Panc1 (cell line): Measurements from ENCODE around the gene CSK. TPM values are rescaled to one million over a fixed set of nuclear protein-coding genes. Genes with fewer than 3 reads are reported as not detected.

Experiments
- ATAC-seq: fragments of 200-7000 bp; cut with Tn5 transposase; 2 replicates; pipeline ENCODE4 v1.9.1; 2020; ENCODE audit warnings: mild to moderate bottlenecking, moderate library complexity
- BruUV-seq: library from RNA; stranded (reverse); fragments of 400-500 nt; replicated peaks from 2 replicates; lab custom pipeline; 2021; lab: Mats Ljungman, UMichigan
- CTCF ChIA-PET: fragments of 300-600 bp; sonication (Branson Sonifier 250); formaldehyde crosslinking; loops from one replicate; lab custom pipeline; 2022; ENCODE audit warnings: antibody characterized with exemption; lab: Charles Lee
- POLR2A ChIA-PET: fragments of 300-600 bp; sonication (Branson Sonifier 250); formaldehyde crosslinking; loops from one replicate; lab custom pipeline; 2022; ENCODE audit warnings: antibody characterized with exemption; lab: Charles Lee
- DNase-seq: peaks from one replicate; pipeline ENCODE4 v3.0.0-alpha.2; 2010; ENCODE audit warnings: low read depth, low spot score
- H3K27ac ChIP-seq: 2 replicates; pipeline ENCODE4 v1.5.1; 2011; ENCODE audit warnings: mild to moderate bottlenecking, low read length, inconsistent platforms
- H3K27me3 ChIP-seq: fragments of 200-500 bp; sonication (Bioruptor generic); 2 replicates; pipeline ENCODE4 v1.6.0; 2014; ENCODE audit warnings: low read length, inconsistent platforms; ENCODE audit not compliant: control insufficient read depth, insufficient read depth
- H3K36me3 ChIP-seq: fragments of 200-500 bp; sonication (Bioruptor generic); 2 replicates; pipeline ENCODE4 v1.5.1; 2014; ENCODE audit warnings: inconsistent platforms, mild to moderate bottlenecking, low read length, moderate library complexity; ENCODE audit not compliant: control insufficient read depth, insufficient read depth
- H3K4me1 ChIP-seq: 2 replicates; pipeline ENCODE4 v1.5.1; 2011; ENCODE audit warnings: inconsistent platforms, mild to moderate bottlenecking, low read length, moderate library complexity; ENCODE audit not compliant: control insufficient read depth, insufficient read depth
- H3K4me3 ChIP-seq, 2 experiments: 2 replicates each; pipeline ENCODE4 v1.5.1; 2011 to 2012; ENCODE audit warnings: low read depth in 2 of 2, low read length in 2 of 2, mild to moderate bottlenecking in 2 of 2, inconsistent platforms in 1 of 2, moderate library complexity in 1 of 2
- H3K9me3 ChIP-seq: fragments of 200-500 bp; sonication (Bioruptor generic); 2 replicates; pipeline ENCODE4 v1.5.1; 2014; ENCODE audit warnings: low read depth, mild to moderate bottlenecking, inconsistent platforms, low read length, moderate library complexity; ENCODE audit not compliant: control insufficient read depth, insufficient read depth
- CTCF ChIP-seq: fragments of 450-650 bp; IDR thresholded peaks from 2 replicates; pipeline ENCODE4 v1.5.1; 2017; ENCODE audit warnings: mild to moderate bottlenecking
- POLR2AphosphoS5 ChIP-seq: IDR thresholded peaks from 2 replicates; pipeline ENCODE4 v1.6.1; 2012; ENCODE audit warnings: mild to moderate bottlenecking, low read depth, low read length, moderate library complexity
- REST ChIP-seq, 2 experiments: IDR thresholded peaks; 2 replicates each; pipeline ENCODE4 v1.6.1; 2011 to 2012; ENCODE audit warnings: low read depth in 2 of 2, control low read depth in 1 of 2, low read length in 1 of 2, mild to moderate bottlenecking in 1 of 2, moderate library complexity in 1 of 2; ENCODE audit not compliant: insufficient read depth in 1 of 2
- SIN3A ChIP-seq: IDR thresholded peaks from 2 replicates; pipeline ENCODE4 v1.6.1; 2012; ENCODE audit warnings: low read depth, mild to moderate bottlenecking, low read length, moderate library complexity, borderline replicate concordance; ENCODE audit not compliant: insufficient read depth
- TCF7L2 ChIP-seq: IDR thresholded peaks from 2 replicates; pipeline ENCODE4 v1.6.1; 2011; ENCODE audit warnings: mild to moderate bottlenecking, low read depth, low read length, inconsistent platforms
- in situ Hi-C: cut with HindIII; loops from 2 replicates; pipeline ENCODE4 v1.10.0; 2016; ENCODE audit warnings: low sequenced_read_pairs, low pct_unique_long_range_greater_than_20kb
- intact Hi-C: fragments of 100-400 bp; cut with micrococcal nuclease; formaldehyde crosslinking; loops from one replicate; pipeline ENCODE4 v1.10.0; 2022; ENCODE audit not compliant: unreplicated experiment
- total RNA-seq: library from RNA; stranded (reverse); gene quantifications from one replicate; pipeline ENCODE4 v1.2.1, GENCODE V29; 2021; ENCODE audit not compliant: unreplicated experiment

Gene CSK
- total RNA-seq, 1 experiment from 2014 or later: 81.4 TPM

GRCh38 chr15:74770211-74770903 is 11.5 kb upstream of the CSK start:
- no TSS peak for BruUV-seq
- H3K27me3 ChIP-seq: no peaks in the 10 kb centered on the region
- H3K27ac ChIP-seq: no peak overlapping the region
- no peak for ATAC-seq
- TF ChIP-seq REST (IDR thresholded peaks at IDR 0.05; ENCODE audit: insufficient read depth in 1 of 2, low read depth in 2 of 2, low read length in 1 of 2): no peak
- TF ChIP-seq POLR2AphosphoS5: no peak
- TF ChIP-seq CTCF: no peak
- no peak for TF ChIP-seq TCF7L2
- TF ChIP-seq SIN3A: no peak
- intact Hi-C loops: loop anchor here (2.0 to 10.0 kb wide), 3 partner anchors 30 to 184 kb away; partner anchors contain the start of gene RPP25
- ChIA-PET CTCF (interaction anchor here (0.5 to 5.6 kb wide), 12 partner anchors 9 to 138 kb away, joined by 3 to 106 read pairs (median 5); no protein-coding TSS in a partner anchor), POLR2A (interaction anchor here (0.6 kb wide), 1 partner anchor 125 kb away, joined by 4 read pairs; no protein-coding TSS in a partner anchor)
- H3K36me3 ChIP-seq: no peaks in the 10 kb centered on the region
- no peak overlapping the region for H3K4me3 ChIP-seq
- H3K9me3 ChIP-seq: no peaks in the 10 kb centered on the region
- no peaks in the 10 kb centered on the region; the same call in 1 of the 2 replicates for H3K4me1 ChIP-seq
- no peak for DNase-seq
- in situ Hi-C loops: loop anchor here (25.0 kb wide), 1 partner anchor 133 kb away; no protein-coding TSS in a partner anchor

- DNase-seq (no peak), ATAC-seq (no peak)
- intact Hi-C loops: loop anchor here (10.0 kb wide), 2 partner anchors 61 to 181 kb away; partner anchors contain the start of gene RPP25
- peaks cover 7% of the 10 kb centered on the region; the same call in 1 of the 2 replicates for H3K4me1 ChIP-seq
- CTCF ChIA-PET: interaction anchor here (0.6 to 1.4 kb wide), 5 partner anchors 15 to 229 kb away, joined by 3 to 8 read pairs (median 4); no protein-coding TSS in a partner anchor
- no peaks in the 10 kb centered on the region for H3K27me3 ChIP-seq
- no peaks in the 10 kb centered on the region for H3K36me3 ChIP-seq
- H3K4me3 ChIP-seq: no peak overlapping the region
- in situ Hi-C loops: loop anchor here (25.0 kb wide), 1 partner anchor 136 kb away; no protein-coding TSS in a partner anchor
- no TSS peak for BruUV-seq
- H3K27ac ChIP-seq: no peak overlapping the region
- POLR2A ChIA-PET: interaction anchor here (0.5 to 0.6 kb wide), 2 partner anchors 37 to 41 kb away, joined by 3 to 6 read pairs; no protein-coding TSS in a partner anchor
- no peaks in the 10 kb centered on the region for H3K9me3 ChIP-seq
- no peak for TF ChIP-seq POLR2AphosphoS5
- TF ChIP-seq SIN3A: no peak
- TF ChIP-seq TCF7L2: no peak
- TF ChIP-seq CTCF: no peak
- no peak for TF ChIP-seq REST (IDR thresholded peaks at IDR 0.05; ENCODE audit: insufficient read depth in 1 of 2, low read depth in 2 of 2, low read length in 1 of 2)
Measured at GRCh38 chr15:74773329-74773728, 8.6 kb upstream of the CSK start.
